Tibial artery (tissue), 4 donors: ENCODE measurements around the gene CFAP210.

ENCODE experiments used
- DNase-seq, 2 donors: peaks; one replicate each; pipeline ENCODE4 v3.0.0-alpha.2; 2019
- H3K27ac ChIP-seq, 2 donors: fragments of 200-600 bp; sonication (generic) in 1 of 2; 1 replicate in 1 of 2; 2 replicates in 1 of 2; pipeline ENCODE4 v1.5.1; 2018 to 2019; ENCODE audit warnings: mild to moderate bottlenecking in 1 of 2
- H3K27me3 ChIP-seq, 2 donors: fragments of 200-600 bp; sonication (generic) in 1 of 2; one replicate each; pipeline versions ENCODE4 v1.5.1 to v1.6.0; 2016 to 2019
- H3K36me3 ChIP-seq, 3 donors: fragments of 200-600 bp; sonication (generic) in 2 of 3; one replicate each; pipeline ENCODE4 v1.5.1; 2016 to 2019; ENCODE audit warnings: mild to moderate bottlenecking in 2 of 3
- H3K4me1 ChIP-seq, 4 donors: fragments of 200-600 bp; sonication (generic) in 2 of 4; 1 replicate in 3 of 4; 2 replicates in 1 of 4; pipeline ENCODE4 v1.5.1; 2016 to 2019
- H3K4me3 ChIP-seq, 2 donors: fragments of 200-600 bp; sonication (generic) in 1 of 2; 1 replicate in 1 of 2; 2 replicates in 1 of 2; pipeline ENCODE4 v1.5.1; 2018 to 2019; ENCODE audit warnings: mild to moderate bottlenecking in 2 of 2
- H3K9me3 ChIP-seq, 3 donors: fragments of 200-600 bp; sonication (generic) in 1 of 3; one replicate each; pipeline ENCODE4 v1.5.1; 2016 to 2019
- intact Hi-C: fragments of 100-400 bp; cut with DNase I; formaldehyde crosslinking; loops from one replicate; pipeline ENCODE4 v1.15.0; 2023; ENCODE audit warnings: low total_unique reads
- TF ChIP-seq, protein P1 (sequence below), 2 experiments: fragments of 200-600 bp in 1 of 2; fragments of 450-650 bp in 1 of 2; IDR thresholded peaks; one replicate each; pipeline ENCODE4 v1.5.1; 2017 to 2019; ENCODE audit warnings: antibody characterized with exemption in 2 of 2, mild to moderate bottlenecking in 1 of 2, moderate library complexity in 1 of 2

Gene CFAP210

DNA sequence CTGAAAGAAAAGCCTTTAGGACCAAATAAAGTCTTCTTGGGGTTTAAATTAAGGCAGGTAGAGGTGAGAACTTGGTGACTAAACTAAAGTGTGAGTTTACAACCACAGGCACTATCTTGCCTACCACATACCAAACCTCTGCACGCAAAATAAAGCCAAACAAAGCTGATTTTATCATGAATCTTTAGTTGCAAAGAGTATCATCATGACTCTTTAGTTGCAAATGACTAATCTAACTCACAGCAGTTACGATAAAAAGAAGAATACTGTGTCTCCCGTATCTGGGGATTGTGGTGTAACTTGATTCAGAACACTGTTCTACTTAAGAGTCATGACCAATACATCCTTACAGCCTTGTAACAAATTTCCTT lies 11.2 kb downstream of the CFAP210 start:
- TF ChIP-seq, protein P1, sequence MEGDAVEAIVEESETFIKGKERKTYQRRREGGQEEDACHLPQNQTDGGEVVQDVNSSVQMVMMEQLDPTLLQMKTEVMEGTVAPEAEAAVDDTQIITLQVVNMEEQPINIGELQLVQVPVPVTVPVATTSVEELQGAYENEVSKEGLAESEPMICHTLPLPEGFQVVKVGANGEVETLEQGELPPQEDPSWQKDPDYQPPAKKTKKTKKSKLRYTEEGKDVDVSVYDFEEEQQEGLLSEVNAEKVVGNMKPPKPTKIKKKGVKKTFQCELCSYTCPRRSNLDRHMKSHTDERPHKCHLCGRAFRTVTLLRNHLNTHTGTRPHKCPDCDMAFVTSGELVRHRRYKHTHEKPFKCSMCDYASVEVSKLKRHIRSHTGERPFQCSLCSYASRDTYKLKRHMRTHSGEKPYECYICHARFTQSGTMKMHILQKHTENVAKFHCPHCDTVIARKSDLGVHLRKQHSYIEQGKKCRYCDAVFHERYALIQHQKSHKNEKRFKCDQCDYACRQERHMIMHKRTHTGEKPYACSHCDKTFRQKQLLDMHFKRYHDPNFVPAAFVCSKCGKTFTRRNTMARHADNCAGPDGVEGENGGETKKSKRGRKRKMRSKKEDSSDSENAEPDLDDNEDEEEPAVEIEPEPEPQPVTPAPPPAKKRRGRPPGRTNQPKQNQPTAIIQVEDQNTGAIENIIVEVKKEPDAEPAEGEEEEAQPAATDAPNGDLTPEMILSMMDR (IDR thresholded peaks at IDR 0.05) = no peak
- no peak overlapping the region for H3K4me3 ChIP-seq
- intact Hi-C loops = no loop called here
- H3K4me1 ChIP-seq = no peaks in the 10 kb centered on the region
- no peak for DNase-seq
- no peaks in the 10 kb centered on the region for H3K27me3 ChIP-seq
- no peaks in the 10 kb centered on the region for H3K36me3 ChIP-seq
- no peaks in the 10 kb centered on the region for H3K9me3 ChIP-seq
- H3K27ac ChIP-seq = no peak overlapping the region

- no peaks in the 10 kb centered on the region for H3K36me3 ChIP-seq
- H3K27me3 ChIP-seq = no peaks in the 10 kb centered on the region
- intact Hi-C loops = no loop called here
- no peaks in the 10 kb centered on the region for H3K4me1 ChIP-seq
- TF ChIP-seq, protein P1 (IDR thresholded peaks at IDR 0.05) = no peak
- no peaks in the 10 kb centered on the region for H3K9me3 ChIP-seq
- no peak overlapping the region for H3K27ac ChIP-seq
- DNase-seq = no peak
- H3K4me3 ChIP-seq = no peak overlapping the region
Measured at GRCh38 chr2:169676850-169677249, 17.4 kb downstream of the CFAP210 start.

DNA sequence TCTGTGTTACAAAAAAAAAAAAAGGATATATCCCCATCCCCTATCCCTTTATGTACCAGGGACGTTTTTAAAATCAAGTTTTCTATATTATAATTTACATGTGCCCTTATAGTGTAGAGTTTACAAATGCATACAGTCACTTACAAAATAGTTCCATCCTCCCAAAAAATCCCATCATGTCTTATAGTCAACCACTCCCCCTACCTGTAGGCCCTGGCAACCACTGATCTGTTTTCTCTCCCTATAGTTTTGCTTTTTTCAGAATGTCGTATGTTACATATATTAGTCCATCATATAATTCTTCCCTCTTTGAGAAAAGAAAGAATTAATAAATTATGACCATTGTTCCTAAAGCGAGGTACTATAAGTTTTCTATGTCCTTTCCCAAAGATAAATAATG lies 17.8 kb downstream of the CFAP210 start:
- H3K4me1 ChIP-seq = no peaks in the 10 kb centered on the region
- no peaks in the 10 kb centered on the region for H3K36me3 ChIP-seq
- no peaks in the 10 kb centered on the region for H3K27me3 ChIP-seq
- TF ChIP-seq, protein P1 (IDR thresholded peaks at IDR 0.05) = no peak
- H3K9me3 ChIP-seq = no peaks in the 10 kb centered on the region
- no peak for DNase-seq
- H3K4me3 ChIP-seq = no peak overlapping the region
- intact Hi-C loops = no loop called here
- no peak overlapping the region for H3K27ac ChIP-seq

GRCh38 chr2:169673921-169674320 lies 20.3 kb downstream of the CFAP210 start:
- no peak for DNase-seq
- no peaks in the 10 kb centered on the region for H3K27me3 ChIP-seq
- intact Hi-C loops = no loop called here
- H3K4me1 ChIP-seq = no peaks in the 10 kb centered on the region
- TF ChIP-seq, protein P1 (IDR thresholded peaks at IDR 0.05) = no peak
- no peak overlapping the region for H3K4me3 ChIP-seq
- no peaks in the 10 kb centered on the region for H3K9me3 ChIP-seq
- H3K27ac ChIP-seq = no peak overlapping the region
- H3K36me3 ChIP-seq = no peaks in the 10 kb centered on the region

DNA sequence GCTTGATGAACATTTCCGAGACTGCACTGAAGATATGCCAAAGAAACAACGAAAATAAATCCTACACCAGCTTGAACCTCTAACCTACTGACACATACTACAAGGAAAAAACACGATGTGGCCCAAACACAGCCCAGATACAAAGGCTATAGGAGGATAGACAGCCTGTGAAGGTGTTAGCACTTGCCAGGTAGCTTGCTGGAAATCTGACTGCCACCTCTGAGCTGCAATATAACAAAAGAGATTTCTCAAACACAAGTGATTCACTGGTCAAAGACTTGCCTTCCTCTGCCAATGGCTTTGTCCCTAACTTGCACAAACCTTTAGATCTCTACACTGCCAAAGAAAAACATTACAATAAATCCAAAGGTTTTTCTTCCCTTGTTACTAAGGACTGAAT lies 21.1 kb downstream of the CFAP210 start:
- no peak overlapping the region for H3K27ac ChIP-seq
- no peak overlapping the region for H3K4me3 ChIP-seq
- TF ChIP-seq, protein P1 (IDR thresholded peaks at IDR 0.05) = no peak
- no peaks in the 10 kb centered on the region for H3K27me3 ChIP-seq
- no peaks in the 10 kb centered on the region for H3K4me1 ChIP-seq
- H3K36me3 ChIP-seq = no peaks in the 10 kb centered on the region
- intact Hi-C loops = no loop called here
- no peaks in the 10 kb centered on the region for H3K9me3 ChIP-seq
- no peak for DNase-seq

- Histone ChIP-seq H3K9me3 (no peaks in the 10 kb centered on the region), H3K4me1 (no peaks in the 10 kb centered on the region), H3K4me3 (no peak overlapping the region), H3K27me3 (no peaks in the 10 kb centered on the region), H3K27ac (no peak overlapping the region), H3K36me3 (no peaks in the 10 kb centered on the region)
- TF ChIP-seq, protein P1 (IDR thresholded peaks at IDR 0.05) = no peak
- DNase-seq = no peak
- intact Hi-C loops = no loop called here
Measured at GRCh38 chr2:169672406-169672805, 21.8 kb downstream of the CFAP210 start.
